Measurements from ENCODE around the gene FANCE.

- TF ChIP-seq POLR2A (IDR thresholded peaks at IDR 0.05) = no peak
- no peak for TF ChIP-seq CTCF (IDR thresholded peaks at IDR 0.05)
- TF ChIP-seq EP300 (IDR thresholded peaks at IDR 0.05) = no peak
Observed at GRCh38 chr6:35427851-35428321, 24.3 kb upstream of the FANCE start.
